Measurements from ENCODE around the gene IGFBP3. TPM values are rescaled to one million over a fixed set of nuclear protein-coding genes. Genes with fewer than 3 reads are reported as not detected.

Gene IGFBP3
- total RNA-seq, 1 experiment from 2014 or later: 4.1 TPM

DNA sequence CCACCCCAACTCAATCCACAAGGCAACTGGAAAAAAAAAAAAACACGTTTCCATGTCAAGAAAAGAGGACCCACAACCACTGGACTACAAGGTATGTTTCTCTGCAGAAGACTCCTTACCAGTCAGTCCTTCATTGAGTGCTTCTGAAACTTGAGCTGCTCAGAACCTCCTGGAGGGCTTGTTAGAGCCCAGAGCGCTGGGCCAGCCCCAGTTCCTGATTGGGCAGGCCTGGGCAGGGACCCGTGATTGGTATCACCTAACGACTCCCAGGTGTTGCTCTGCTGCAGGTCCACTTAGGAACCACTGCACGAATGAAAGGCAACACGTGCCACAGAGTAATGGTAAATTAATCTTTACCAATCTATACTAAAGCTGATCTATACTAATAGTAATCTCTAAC is 47.7 kb downstream of the IGFBP3 start:
- no peaks in the 10 kb centered on the region for H3K79me2 ChIP-seq (ENCODE audit: insufficient read depth, low read length)
- H3K9me2 ChIP-seq (ENCODE audit: insufficient read depth): no peaks in the 10 kb centered on the region
- H3K4me1 ChIP-seq (ENCODE audit: control insufficient read depth in 1 of 2, insufficient read depth in 2 of 2, low read length in 2 of 2): peaks cover 0 to 17% of the 10 kb centered on the region in 2 experiments; a peak in 2 of 4 replicates
- no peak for TF ChIP-seq SP1 (IDR thresholded peaks at IDR 0.05; ENCODE audit: low read depth)
- TF ChIP-seq ZNF274 (IDR thresholded peaks at IDR 0.05; ENCODE audit: low read depth, low read length): no peak
- no peak for TF ChIP-seq CBX3 (IDR thresholded peaks at IDR 0.05; ENCODE audit: low read depth)
- TF ChIP-seq, protein P1, sequence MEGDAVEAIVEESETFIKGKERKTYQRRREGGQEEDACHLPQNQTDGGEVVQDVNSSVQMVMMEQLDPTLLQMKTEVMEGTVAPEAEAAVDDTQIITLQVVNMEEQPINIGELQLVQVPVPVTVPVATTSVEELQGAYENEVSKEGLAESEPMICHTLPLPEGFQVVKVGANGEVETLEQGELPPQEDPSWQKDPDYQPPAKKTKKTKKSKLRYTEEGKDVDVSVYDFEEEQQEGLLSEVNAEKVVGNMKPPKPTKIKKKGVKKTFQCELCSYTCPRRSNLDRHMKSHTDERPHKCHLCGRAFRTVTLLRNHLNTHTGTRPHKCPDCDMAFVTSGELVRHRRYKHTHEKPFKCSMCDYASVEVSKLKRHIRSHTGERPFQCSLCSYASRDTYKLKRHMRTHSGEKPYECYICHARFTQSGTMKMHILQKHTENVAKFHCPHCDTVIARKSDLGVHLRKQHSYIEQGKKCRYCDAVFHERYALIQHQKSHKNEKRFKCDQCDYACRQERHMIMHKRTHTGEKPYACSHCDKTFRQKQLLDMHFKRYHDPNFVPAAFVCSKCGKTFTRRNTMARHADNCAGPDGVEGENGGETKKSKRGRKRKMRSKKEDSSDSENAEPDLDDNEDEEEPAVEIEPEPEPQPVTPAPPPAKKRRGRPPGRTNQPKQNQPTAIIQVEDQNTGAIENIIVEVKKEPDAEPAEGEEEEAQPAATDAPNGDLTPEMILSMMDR (IDR thresholded peaks at IDR 0.05 in 2 of 3, conservative IDR thresholded peaks at IDR 0.05 in 1 of 3; ENCODE audit: borderline replicate concordance in 1 of 3, insufficient read depth in 1 of 3, low read depth in 2 of 3, low read length in 2 of 3): no peak
- TF ChIP-seq TCF7L2 (IDR thresholded peaks at IDR 0.05; ENCODE audit: borderline replicate concordance, extremely low read depth, insufficient read depth, insufficient read length): no peak
- TF ChIP-seq ZFX (IDR thresholded peaks at IDR 0.05): no peak
- TF ChIP-seq, protein P2, sequence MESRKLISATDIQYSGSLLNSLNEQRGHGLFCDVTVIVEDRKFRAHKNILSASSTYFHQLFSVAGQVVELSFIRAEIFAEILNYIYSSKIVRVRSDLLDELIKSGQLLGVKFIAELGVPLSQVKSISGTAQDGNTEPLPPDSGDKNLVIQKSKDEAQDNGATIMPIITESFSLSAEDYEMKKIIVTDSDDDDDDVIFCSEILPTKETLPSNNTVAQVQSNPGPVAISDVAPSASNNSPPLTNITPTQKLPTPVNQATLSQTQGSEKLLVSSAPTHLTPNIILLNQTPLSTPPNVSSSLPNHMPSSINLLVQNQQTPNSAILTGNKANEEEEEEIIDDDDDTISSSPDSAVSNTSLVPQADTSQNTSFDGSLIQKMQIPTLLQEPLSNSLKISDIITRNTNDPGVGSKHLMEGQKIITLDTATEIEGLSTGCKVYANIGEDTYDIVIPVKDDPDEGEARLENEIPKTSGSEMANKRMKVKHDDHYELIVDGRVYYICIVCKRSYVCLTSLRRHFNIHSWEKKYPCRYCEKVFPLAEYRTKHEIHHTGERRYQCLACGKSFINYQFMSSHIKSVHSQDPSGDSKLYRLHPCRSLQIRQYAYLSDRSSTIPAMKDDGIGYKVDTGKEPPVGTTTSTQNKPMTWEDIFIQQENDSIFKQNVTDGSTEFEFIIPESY (IDR thresholded peaks at IDR 0.05; ENCODE audit: extremely low read depth, insufficient replicate concordance, low read length): no peak
- no peak for TF ChIP-seq SRF (IDR thresholded peaks at IDR 0.05; ENCODE audit: low read depth)
- no peak for TF ChIP-seq CEBPB (IDR thresholded peaks at IDR 0.05; ENCODE audit: low read depth)
- no peak for TF ChIP-seq EZH2 (IDR thresholded peaks at IDR 0.05)
- TF ChIP-seq, protein P3, sequence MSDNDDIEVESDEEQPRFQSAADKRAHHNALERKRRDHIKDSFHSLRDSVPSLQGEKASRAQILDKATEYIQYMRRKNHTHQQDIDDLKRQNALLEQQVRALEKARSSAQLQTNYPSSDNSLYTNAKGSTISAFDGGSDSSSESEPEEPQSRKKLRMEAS (IDR thresholded peaks at IDR 0.05): no peak
- TF ChIP-seq ELF1 (IDR thresholded peaks at IDR 0.05; ENCODE audit: borderline replicate concordance, low read depth): no peak
- no peak for TF ChIP-seq EGR1 (IDR thresholded peaks at IDR 0.05; ENCODE audit: low read depth)
- H3K4me2 ChIP-seq (ENCODE audit: low read length): no peak overlapping the region
- ChIA-PET POLR2A (no interaction called here), CTCF (no interaction called here), RAD21 (ENCODE audit: low non-redundant PET in 1 of 2, low total read pairs in 2 of 2, uncharacterized antibody in 2 of 2, unreplicated experiment in 2 of 2) (no interaction called here)
- H3K27me3 ChIP-seq (ENCODE audit: insufficient read depth, low read length): no peaks in the 10 kb centered on the region
- H3K9ac ChIP-seq (ENCODE audit: low read length): no peak overlapping the region
- no peak for DNase-seq (ENCODE audit: low read depth, low spot score)
- H3K27ac ChIP-seq (ENCODE audit: low read depth, low read length): no peak overlapping the region
- H2AFZ ChIP-seq (ENCODE audit: low read depth, low read length, poor library complexity, severe bottlenecking): no peak overlapping the region
- H3K9me3 ChIP-seq (ENCODE audit: control insufficient read depth in 1 of 2, insufficient read depth in 1 of 2, low read depth in 1 of 2, low read length in 2 of 2): no peaks in the 10 kb centered on the region
- H4K20me1 ChIP-seq (ENCODE audit: insufficient read depth): no peaks in the 10 kb centered on the region
- ATAC-seq: no peak
- H3K36me3 ChIP-seq (ENCODE audit: control insufficient read depth in 1 of 2, insufficient read depth in 2 of 2, low read length in 2 of 2): no peaks in the 10 kb centered on the region
- no peak overlapping the region for H3K4me3 ChIP-seq (replicated peaks in 1 of 2; ENCODE audit: low read depth in 1 of 2, low read length in 2 of 2)
- intact Hi-C loops (cut with micrococcal nuclease): loop anchor here (5.0 kb wide), 1 partner anchor 1309 kb away; no protein-coding TSS in a partner anchor
- no TSS peak for BruUV-seq (replicated peaks)

Data from HCT116 (cell line).